ENCODE results near the gene PMPCA.

The PMPCA gene

DNA sequence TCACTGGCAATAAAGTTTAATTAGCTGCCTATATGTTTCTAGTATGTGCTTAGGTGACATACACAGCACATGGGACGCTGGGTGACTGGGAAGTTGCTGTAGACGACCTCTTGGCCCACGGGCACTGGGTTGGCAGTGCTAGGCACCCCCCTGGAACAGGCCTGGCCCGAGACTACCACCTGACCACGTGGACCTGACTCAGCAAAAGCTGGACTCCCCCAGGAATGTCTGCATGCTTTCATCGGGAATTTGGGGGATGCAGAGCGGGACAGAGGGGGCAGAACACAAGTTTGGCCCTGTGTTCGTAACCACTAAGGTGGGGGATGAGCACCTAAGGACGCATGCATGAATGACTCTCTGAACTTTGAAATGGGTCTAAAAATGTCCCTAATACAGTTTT, 45.8 kb downstream of the PMPCA start:
- no peak for DNase-seq (ENCODE audit: low read depth)

DNA sequence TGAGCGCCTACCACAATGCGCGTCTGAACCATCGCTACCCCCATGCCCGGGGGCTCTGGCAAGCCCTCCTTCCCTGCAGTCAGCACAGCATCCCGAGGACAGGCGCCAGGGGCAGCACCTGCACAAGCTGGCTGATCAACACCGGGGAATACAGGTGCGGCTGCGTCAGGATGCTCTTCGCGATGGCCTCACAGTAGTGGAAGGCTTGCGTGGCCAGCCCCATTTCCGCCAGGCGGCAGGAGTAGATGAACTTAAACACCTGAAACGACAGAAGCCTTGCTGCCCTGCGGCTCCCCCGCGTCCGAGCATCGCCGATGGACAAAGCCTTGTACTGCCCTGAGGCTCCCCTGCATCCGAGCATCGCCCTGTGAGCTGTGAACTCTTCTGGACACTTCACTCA, 46.9 kb downstream of the PMPCA start:
- no peak for DNase-seq (ENCODE audit: low read depth)

DNA sequence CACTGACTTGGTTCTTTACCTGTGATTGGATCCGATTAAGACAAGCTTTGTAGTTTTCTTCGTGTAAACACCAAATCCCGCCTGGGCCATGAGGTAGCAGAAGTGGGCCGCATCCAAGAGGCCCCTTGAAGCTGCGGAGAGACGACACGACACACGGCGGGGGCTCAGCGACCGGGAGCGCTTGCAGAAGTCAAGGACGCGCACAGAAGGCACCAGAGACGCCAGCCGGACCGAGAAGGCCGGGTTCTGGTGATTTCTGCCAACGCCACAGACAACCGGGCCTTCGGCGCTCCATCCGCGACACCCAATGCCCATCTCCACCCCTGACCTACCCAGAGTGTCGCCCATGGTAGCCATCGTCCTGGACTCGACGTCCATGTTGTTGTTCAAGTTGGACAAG, 49.0 kb downstream of the PMPCA start:
- no peak for DNase-seq (ENCODE audit: low read depth)

DNA sequence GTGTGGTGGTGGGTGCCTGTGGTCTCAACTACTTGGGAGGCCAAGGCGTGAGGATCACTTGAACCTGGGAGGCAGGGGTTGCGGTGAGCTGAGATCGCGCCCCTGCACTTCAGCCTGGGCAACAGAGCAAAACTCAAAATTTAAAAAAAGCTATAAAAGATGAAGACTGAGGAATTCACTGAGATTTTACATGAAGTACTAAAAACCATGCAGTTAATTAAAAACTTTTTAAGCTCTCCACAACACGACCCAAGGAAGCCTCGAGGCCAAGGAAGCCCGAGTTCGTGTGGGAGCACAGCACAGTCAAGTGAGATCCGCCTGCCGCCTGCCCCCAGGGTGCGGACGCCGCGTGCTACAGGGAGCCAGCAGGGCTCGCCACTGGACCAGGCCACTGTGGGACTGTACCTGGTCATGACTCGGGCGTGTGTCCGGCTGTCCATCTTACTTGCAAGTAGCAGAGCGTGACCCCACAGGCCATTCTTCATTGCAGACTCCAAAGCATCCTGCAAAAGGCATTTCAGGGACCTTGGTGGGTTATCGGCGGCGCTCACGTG, 50.4 kb downstream of the PMPCA start:
- no peak for DNase-seq (ENCODE audit: low read depth)

DNA sequence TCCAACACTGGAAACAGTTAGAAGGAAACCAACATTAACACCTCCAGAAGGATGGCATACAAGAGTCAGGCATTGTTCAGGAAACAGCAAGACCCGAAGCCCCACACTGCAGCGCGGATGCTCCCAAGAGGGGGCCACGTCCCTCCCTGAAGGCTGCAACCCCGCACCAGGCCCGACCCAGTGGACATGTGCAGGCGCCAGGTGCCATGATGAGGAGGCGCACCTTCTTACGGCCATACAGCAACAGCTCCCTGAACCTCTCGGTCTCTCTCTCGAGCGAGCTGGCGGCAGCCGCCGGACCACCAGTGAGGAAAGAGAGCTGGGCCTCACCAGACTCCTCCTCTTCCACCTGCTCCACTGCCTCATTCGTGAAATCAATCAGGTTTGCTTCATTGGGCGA, 52.2 kb downstream of the PMPCA start:
- DNase-seq (ENCODE audit: low read depth), result no peak

DNA sequence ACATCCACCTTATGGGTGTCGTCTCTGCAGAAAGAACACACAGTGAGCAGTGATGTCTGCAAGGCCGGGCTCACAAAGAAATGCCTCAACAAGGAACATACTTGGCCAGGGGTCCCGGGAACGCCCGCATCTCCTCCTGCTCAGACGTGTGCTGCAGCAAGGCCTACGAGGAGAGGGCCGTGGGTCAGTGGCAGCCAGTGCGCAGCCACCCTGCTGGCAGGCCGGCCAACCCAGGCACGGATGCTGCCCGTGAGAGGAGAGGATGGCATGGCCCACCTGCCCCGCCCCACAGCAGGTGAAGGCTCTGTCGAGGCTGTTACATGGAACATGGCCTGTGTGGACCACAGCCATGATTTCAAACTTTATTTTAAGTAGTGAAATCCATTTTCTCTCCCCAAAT, 53.1 kb downstream of the PMPCA start:
- DNase-seq (ENCODE audit: low read depth), result no peak

DNA sequence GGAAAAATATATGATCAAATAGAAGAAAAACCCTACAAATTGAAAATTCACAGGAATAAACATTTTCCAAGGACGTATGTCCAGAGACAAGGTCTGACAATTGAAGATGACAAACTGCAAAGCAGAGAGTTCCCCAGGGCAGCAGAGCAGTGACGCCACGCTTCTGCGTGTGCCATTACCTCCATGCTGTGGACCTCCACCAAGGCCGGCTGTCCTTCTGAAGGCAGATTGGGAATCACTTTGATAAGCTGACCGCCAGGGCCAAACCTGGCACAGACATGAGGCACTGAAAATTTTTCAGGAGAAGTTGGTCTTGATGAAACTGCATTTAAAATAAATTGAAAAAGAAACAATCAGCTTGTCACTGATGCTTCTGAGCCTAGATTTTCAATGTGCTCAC, 53.8 kb downstream of the PMPCA start:
- no peak for DNase-seq (ENCODE audit: low read depth)

DNA sequence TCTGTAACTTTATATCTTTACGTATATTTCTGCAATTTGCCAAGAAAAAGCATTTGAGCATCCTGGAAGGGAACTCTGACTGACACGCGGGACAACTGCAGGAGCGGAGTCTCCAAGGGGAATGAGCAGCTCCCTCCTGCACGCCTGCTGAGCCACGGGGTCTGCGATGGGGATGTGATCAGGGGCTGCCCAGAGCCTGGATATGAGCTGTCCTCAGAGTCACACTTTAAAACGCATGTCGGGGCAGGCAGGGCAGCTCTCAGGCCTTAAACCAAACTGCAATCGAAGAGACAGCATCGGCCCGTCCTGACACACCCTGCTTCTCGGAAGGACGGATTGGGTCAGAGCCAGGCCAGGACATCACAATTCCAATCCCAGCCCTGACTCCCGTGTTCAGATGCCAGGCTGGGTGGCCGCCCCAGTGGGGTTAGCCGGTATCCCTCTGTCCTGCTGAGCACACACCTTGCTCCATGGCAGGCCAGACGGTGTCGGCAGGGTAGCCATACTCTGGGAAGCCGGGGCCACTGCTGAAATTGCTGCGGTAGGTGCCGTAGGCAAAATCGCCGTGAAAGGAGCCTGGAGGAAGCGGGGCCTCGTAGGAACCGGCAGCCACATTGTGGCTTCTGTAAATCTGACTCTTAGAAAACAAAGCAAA, 55.2 kb downstream of the PMPCA start:
- DNase-seq (ENCODE audit: low read depth), result no peak

DNA sequence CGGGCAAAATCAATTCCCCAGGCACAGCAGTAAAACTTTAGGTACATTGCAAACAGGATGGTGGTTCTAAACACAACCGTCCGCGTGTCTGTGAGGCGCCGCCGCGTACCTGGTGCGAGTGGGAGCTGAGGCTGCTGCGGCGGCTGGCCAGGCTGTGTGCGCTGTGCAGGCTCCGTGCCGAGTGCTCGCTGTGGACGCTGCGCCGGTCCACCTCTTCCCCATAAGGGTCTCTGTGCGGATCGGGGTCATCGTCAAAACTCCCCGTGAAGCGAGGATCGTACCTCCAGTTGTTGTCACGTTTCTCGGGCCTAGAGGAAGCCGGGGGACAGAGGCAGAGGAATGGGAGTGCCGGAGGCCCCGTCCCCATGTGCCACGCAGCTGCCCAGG, 55.7 kb downstream of the PMPCA start:
- no peak for DNase-seq (ENCODE audit: low read depth)

DNA sequence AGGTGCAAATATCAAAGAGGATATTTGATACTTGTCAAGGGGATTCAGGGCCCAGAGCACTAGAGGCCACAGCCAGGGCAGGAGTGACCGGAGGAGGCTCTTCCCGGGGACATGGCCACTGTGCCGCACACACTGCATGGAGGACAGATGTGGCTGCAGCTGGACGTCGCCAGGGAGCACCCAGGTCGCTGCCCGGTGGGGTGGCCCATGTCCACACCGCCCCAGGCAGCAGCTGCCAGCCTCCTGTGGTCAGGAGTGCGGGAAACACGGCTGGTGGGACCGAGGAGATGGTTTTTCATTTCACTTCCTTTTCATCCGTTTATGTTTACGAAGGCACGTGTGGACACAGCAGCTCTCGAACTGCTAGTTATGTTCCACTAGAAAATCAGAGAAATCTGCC, 57.3 kb downstream of the PMPCA start:
- no peak for DNase-seq (ENCODE audit: low read depth)

DNA sequence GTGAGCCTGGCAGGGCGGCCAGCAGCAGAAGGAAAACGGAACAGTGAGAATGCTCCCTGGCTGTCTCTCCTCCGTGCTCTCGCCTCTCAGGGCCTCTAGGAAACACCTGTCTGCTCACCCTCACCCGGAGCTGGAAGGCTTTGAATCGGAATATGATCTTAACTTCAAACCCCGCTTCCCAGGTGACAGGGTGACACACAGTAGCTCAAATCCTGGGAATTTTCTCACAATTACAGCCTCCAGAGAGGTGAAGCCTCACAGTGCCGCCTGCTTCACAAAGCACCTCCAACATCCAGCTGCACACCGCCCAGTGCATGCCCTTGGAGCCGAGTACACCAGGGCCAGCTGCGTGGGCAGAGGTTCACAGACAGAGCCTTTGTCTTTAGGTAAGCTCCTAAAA, 59.9 kb downstream of the PMPCA start:
- no peak for DNase-seq (ENCODE audit: low read depth)

DNA sequence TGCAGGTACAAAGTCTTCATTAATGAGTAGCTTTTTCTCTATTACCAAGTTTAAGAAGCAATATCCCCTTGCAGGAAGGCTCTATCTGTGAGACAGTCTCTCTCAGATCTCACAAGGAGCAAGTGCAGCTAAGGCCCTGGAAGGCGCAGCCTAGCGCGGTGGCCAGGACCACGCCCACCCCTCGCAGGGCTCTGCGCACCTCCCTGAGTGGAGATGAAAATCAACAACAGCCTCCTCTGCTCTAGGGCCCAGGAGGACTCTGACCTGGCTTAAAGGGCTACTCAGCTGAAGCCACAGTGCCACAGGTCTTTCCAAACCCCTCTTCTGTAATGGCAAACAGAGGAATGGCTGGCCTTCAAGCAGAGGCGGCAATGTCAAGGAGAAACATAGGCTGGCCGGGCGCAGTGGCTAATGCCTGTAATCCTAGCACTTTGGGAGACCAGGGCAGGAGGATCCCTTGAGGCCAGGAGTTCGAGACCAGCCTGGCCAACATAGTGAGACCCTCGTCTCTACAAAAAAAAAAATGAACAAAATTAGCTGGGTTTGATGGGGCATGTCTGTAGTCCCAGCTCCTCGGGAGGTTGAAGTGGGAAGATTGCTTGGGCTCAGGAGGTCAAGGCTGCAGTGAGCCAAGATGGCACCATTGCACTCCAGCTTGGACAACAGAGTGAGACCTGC, 60.5 kb downstream of the PMPCA start:
- DNase-seq (ENCODE audit: low read depth), result no peak

DNA sequence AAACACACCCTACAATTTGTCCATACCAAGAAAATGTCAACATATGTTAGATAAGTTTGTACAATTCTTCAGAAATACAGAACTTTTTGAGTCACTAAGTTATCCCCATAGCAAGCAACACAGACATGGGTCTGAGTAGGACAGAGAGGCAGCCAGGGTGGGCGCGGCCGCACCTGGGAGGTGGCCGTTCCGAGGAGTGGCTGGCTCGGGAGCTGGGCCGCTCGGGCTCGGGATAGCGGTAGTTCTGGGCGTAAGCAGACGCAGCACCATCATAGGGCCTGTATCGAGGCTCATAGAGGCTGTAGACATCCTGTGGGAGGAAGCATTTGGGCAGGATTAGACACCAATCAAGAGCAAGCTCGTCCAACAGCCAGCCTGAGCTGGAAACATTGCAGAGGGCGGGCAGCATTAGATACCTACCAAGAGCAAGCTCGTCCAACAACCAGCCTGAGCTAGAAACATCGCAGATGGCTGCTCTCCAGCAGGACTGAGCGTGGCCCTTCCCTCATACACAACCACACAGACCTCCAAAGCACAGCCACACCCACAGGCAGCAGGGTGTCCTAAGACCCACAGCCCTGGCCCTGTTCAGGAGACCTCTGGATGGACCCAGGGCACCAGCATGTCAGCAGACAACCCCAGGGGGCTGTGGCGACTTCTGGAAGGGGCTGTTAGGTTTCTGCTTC, 61.5 kb downstream of the PMPCA start:
- DNase-seq (ENCODE audit: low read depth), result no peak

DNA sequence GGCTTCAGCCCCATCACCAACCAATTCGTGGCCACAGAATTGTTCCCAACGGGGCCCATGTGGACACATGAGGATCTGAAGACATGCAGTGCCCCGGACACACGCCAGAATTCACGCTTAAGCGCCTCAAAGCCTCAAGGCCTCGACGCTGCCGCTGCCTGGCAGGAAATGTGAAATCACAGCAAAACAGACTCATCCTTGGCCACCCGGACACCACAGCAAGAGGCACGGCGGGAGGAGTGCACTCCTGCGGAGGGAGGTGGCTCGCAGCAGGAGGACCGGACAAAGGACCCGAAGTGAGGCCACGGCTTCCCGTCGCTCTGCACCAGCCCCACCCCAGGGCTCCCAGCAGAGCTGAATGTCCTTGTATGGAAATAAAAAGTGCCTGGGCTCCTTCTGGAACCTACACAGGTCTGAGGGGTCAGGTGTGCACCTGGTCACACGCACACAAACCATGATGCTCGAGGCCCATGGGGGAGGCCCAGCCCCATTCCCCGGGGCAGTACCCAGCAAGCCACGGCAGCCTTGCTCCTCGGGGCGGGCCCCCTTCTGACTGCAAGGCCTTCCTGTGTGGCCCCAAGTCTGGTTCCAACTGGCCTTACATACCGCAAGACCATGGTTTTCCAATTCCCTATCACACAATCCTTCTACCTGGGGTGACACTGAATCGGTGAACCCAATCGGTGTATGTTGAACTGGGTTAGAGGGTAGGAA, 62.3 kb downstream of the PMPCA start:
- no peak for DNase-seq (ENCODE audit: low read depth)

DNA sequence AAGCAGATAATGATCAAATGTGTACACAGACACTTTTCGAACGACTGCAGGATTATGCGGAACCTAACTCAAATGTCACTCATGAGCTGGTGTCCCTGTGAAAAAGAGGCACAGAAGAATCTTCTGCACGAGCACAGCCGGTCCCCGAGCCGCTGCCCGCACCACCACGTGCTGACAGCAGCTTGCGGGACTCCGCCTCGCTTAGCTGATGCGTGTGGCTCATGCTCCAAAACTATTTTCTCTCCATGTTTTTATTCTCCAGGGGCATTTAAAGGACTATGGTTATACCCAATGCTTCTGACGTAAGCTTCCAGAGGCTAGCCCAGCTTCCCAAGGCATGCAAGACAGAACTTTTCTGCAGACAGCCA, 62.9 kb downstream of the PMPCA start:
- DNase-seq (ENCODE audit: low read depth), result no peak
